Adrenal gland (tissue), 5 donors: ENCODE measurements around the gene TANC1.

ENCODE experiments used
- POLR2A ChIP-seq, 2 donors: fragments of 450-650 bp; IDR thresholded peaks; one replicate each; pipeline ENCODE4 v1.6.1; 2017; ENCODE audit warnings: antibody characterized with exemption in 2 of 2, mild to moderate bottlenecking in 2 of 2, moderate library complexity in 1 of 2
- TF ChIP-seq, protein P1 (sequence below), 6 experiments: fragments of 450-650 bp in 4 of 6; fragments of 200-600 bp in 2 of 6; sonication (generic) in 1 of 6; IDR thresholded peaks; 1 replicate in 5 of 6; 2 replicates in 1 of 6; pipeline versions ENCODE4 v1.5.1 to v1.8.0; 2016 to 2021; ENCODE audit warnings: antibody characterized with exemption in 6 of 6, mild to moderate bottlenecking in 2 of 6, moderate library complexity in 1 of 6
- donor health status: DM: no; HTN: no; CAD: no.

DNA sequence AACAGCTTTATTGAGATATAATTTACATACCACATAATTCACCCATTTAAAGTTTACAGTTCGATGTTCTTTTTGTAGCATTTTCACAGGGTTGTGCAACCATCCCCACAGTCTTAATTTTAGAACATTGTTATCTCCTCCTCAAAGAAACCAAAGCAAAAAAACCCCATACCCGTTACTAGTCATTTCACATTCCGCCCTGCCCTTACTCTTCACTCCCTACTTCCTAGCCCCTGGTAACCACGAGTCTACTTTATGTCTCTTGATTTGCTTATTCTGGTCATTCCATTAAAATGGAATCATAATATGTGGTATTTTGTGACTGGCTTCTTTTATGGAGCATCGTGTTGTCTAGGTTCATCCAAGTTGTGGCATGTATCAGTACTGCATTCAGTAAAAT, 137.7 kb downstream of the TANC1 start:
- TF ChIP-seq POLR2A (IDR thresholded peaks at IDR 0.05), result no peak
- TF ChIP-seq, protein P1, sequence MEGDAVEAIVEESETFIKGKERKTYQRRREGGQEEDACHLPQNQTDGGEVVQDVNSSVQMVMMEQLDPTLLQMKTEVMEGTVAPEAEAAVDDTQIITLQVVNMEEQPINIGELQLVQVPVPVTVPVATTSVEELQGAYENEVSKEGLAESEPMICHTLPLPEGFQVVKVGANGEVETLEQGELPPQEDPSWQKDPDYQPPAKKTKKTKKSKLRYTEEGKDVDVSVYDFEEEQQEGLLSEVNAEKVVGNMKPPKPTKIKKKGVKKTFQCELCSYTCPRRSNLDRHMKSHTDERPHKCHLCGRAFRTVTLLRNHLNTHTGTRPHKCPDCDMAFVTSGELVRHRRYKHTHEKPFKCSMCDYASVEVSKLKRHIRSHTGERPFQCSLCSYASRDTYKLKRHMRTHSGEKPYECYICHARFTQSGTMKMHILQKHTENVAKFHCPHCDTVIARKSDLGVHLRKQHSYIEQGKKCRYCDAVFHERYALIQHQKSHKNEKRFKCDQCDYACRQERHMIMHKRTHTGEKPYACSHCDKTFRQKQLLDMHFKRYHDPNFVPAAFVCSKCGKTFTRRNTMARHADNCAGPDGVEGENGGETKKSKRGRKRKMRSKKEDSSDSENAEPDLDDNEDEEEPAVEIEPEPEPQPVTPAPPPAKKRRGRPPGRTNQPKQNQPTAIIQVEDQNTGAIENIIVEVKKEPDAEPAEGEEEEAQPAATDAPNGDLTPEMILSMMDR (IDR thresholded peaks at IDR 0.05), result no peak
